OCI-LY7 (cell line): Measurements from ENCODE around the gene PHETA1. TPM values are rescaled to one million over a fixed set of nuclear protein-coding genes. Genes with fewer than 3 reads are reported as not detected.
A peak's percentile ranks its signal among the peaks of the same experiment; 100 is the strongest.

Experiments used
- BruUV-seq: library from RNA; stranded (reverse); fragments of 400-500 nt; replicated peaks from 2 replicates; lab custom pipeline; 2021; lab: Mats Ljungman, UMichigan
- CTCF ChIA-PET: fragments of 300-600 bp; sonication (Branson Sonifier 250); formaldehyde crosslinking; loops from one replicate; lab custom pipeline; 2022; ENCODE audit warnings: antibody characterized with exemption; ENCODE audit not compliant: unreplicated experiment; lab: Charles Lee
- POLR2A ChIA-PET: fragments of 300-600 bp; sonication (Branson Sonifier 250); formaldehyde crosslinking; loops from one replicate; lab custom pipeline; 2022; ENCODE audit warnings: antibody characterized with exemption; lab: Charles Lee
- DNase-seq: peaks from one replicate; pipeline ENCODE4 v3.0.0-alpha.2; 2015; ENCODE audit warnings: low spot score
- H2AFZ ChIP-seq: fragments of 200-600 bp; sonication (generic), shearing (Covaris generic); 2 replicates; pipeline ENCODE4 v1.6.1; 2014; ENCODE audit warnings: mild to moderate bottlenecking, antibody characterized with exemption, low read length, moderate library complexity
- H3K27ac ChIP-seq: fragments of 200-600 bp; sonication (generic); 2 replicates; pipeline ENCODE4 v1.5.1; 2014; ENCODE audit warnings: mixed run types, low read depth, mild to moderate bottlenecking, moderate library complexity, low read length, inconsistent platforms; ENCODE audit not compliant: poor library complexity, severe bottlenecking
- H3K36me3 ChIP-seq: fragments of 200-600 bp; sonication (generic); 2 replicates; pipeline ENCODE4 v1.6.1; 2014; ENCODE audit warnings: mild to moderate bottlenecking, antibody characterized with exemption, low read length, moderate library complexity, mixed read lengths; ENCODE audit not compliant: insufficient read depth
- H3K4me1 ChIP-seq: fragments of 200-600 bp; sonication (generic); 2 replicates; pipeline ENCODE4 v1.5.1; 2014; ENCODE audit warnings: mild to moderate bottlenecking, low read length; ENCODE audit not compliant: insufficient read depth, poor library complexity, severe bottlenecking
- H3K4me2 ChIP-seq: fragments of 200-600 bp; sonication (generic); 2 replicates; pipeline ENCODE4 v1.6.1; 2014; ENCODE audit warnings: mild to moderate bottlenecking, low read length
- H3K4me3 ChIP-seq: fragments of 200-600 bp; sonication (generic); 2 replicates; pipeline ENCODE4 v1.5.1; 2014; ENCODE audit warnings: mild to moderate bottlenecking, low read depth, low read length; ENCODE audit not compliant: poor library complexity, severe bottlenecking
- H3K79me2 ChIP-seq: fragments of 200-600 bp; sonication (generic); 2 replicates; pipeline ENCODE4 v1.6.1; 2016; ENCODE audit warnings: low read depth, mild to moderate bottlenecking, low read length, moderate library complexity, mixed read lengths; ENCODE audit not compliant: insufficient read depth
- H3K9me2 ChIP-seq: fragments of 200-600 bp; sonication (generic); 2 replicates; pipeline ENCODE4 v1.6.1; 2016; ENCODE audit warnings: mild to moderate bottlenecking, low read length, mixed read lengths; ENCODE audit not compliant: insufficient read depth
- H3K9me3 ChIP-seq: fragments of 200-600 bp; sonication (generic); 2 replicates; pipeline ENCODE4 v1.6.1; 2014; ENCODE audit warnings: mild to moderate bottlenecking, mixed run types, low read length, mixed read lengths
- H4K20me1 ChIP-seq: fragments of 200-600 bp; sonication (generic); 2 replicates; pipeline ENCODE4 v1.6.1; 2014; ENCODE audit warnings: mild to moderate bottlenecking, antibody characterized with exemption, low read length, moderate library complexity, mixed read lengths; ENCODE audit not compliant: insufficient read depth
- EZH2phosphoT487 ChIP-seq: fragments of 200-600 bp; sonication (generic); IDR thresholded peaks from 2 replicates; pipeline ENCODE4 v1.6.1; 2018; ENCODE audit warnings: low read depth, borderline replicate concordance, mild to moderate bottlenecking, mixed run types, antibody characterized with exemption, low read length, moderate library complexity, mixed read lengths
- intact Hi-C: fragments of 100-400 bp; cut with micrococcal nuclease; formaldehyde crosslinking; loops from one replicate; pipeline ENCODE4 v1.10.0; 2022; ENCODE audit not compliant: unreplicated experiment
- total RNA-seq, 2 experiments: library from RNA; depleted of rRNA in 1 of 2; stranded (reverse); fragments of >200 nt in 1 of 2; shearing (Covaris generic) in 1 of 2; gene quantifications; 2 replicates each; pipeline ENCODE4 v1.2.3, GENCODE V29; 2014 to 2022
- TF ChIP-seq, protein P1 (sequence below): fragments of 200-600 bp; sonication (generic); conservative IDR thresholded peaks from 2 replicates; pipeline ENCODE4 v1.5.1; 2014; ENCODE audit warnings: mild to moderate bottlenecking, antibody characterized with exemption, low read length, moderate library complexity, mixed read lengths

The PHETA1 gene
- total RNA-seq, 2 experiments from 2014 or later = 0.73 to 2.7 TPM

DNA sequence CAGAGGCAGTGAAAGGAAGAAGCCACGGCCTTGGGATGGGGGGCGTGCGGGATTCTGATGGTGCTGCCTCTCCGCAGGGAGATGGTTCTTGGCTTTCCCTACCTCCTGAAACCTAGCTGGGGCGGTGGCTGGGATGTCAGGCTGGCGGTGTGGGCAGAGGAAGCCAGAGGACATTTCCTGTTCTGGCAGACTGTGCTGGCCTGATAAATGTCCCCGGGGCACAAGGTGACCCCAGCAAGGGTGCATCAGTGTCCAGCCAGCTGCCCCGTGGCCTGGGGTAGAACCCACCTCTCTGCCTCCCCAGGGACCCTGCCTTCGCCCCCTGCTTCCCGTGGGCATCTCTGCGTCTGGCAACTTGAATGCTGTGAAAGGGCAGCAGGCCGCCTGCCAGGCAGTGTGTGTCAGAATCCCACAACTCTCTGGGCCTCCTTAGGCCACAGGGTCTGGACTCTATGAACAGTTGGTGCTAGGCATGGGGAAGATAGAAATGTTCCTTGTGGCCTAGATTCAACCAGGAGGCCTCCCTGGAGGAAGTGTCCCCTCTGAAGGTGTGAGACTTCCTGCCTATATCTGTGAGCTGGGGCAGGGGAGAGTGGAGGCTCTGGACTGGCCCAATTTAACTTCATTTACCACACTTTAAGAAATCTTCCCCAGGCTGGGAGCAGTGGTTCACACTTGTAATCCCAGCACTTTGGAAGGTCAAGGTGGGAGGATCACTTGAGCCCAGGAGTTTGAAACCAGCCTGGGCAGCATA, 41.7 kb upstream of the PHETA1 start:
- CTCF ChIA-PET = no interaction called here
- H3K4me1 ChIP-seq = peaks cover 58% of the 10 kb centered on the region
- H3K79me2 ChIP-seq = peaks cover 85% of the 10 kb centered on the region
- no peaks in the 10 kb centered on the region for H3K9me3 ChIP-seq
- H4K20me1 ChIP-seq = peaks cover 22% of the 10 kb centered on the region
- no peak overlapping the region for H3K4me3 ChIP-seq
- intact Hi-C loops = no loop called here
- no peak for DNase-seq
- H3K9me2 ChIP-seq = no peaks in the 10 kb centered on the region
- POLR2A ChIA-PET = no interaction called here
- no peak overlapping the region for H2AFZ ChIP-seq
- H3K4me2 ChIP-seq = peak overlapping the region; percentile 83; the same call in 1 of the 2 replicates
- TF ChIP-seq, protein P1, sequence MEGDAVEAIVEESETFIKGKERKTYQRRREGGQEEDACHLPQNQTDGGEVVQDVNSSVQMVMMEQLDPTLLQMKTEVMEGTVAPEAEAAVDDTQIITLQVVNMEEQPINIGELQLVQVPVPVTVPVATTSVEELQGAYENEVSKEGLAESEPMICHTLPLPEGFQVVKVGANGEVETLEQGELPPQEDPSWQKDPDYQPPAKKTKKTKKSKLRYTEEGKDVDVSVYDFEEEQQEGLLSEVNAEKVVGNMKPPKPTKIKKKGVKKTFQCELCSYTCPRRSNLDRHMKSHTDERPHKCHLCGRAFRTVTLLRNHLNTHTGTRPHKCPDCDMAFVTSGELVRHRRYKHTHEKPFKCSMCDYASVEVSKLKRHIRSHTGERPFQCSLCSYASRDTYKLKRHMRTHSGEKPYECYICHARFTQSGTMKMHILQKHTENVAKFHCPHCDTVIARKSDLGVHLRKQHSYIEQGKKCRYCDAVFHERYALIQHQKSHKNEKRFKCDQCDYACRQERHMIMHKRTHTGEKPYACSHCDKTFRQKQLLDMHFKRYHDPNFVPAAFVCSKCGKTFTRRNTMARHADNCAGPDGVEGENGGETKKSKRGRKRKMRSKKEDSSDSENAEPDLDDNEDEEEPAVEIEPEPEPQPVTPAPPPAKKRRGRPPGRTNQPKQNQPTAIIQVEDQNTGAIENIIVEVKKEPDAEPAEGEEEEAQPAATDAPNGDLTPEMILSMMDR = no peak
- TF ChIP-seq EZH2phosphoT487 = no peak
- no peaks in the 10 kb centered on the region for H3K36me3 ChIP-seq
- BruUV-seq = no TSS peak
- H3K27ac ChIP-seq = no peak overlapping the region

DNA sequence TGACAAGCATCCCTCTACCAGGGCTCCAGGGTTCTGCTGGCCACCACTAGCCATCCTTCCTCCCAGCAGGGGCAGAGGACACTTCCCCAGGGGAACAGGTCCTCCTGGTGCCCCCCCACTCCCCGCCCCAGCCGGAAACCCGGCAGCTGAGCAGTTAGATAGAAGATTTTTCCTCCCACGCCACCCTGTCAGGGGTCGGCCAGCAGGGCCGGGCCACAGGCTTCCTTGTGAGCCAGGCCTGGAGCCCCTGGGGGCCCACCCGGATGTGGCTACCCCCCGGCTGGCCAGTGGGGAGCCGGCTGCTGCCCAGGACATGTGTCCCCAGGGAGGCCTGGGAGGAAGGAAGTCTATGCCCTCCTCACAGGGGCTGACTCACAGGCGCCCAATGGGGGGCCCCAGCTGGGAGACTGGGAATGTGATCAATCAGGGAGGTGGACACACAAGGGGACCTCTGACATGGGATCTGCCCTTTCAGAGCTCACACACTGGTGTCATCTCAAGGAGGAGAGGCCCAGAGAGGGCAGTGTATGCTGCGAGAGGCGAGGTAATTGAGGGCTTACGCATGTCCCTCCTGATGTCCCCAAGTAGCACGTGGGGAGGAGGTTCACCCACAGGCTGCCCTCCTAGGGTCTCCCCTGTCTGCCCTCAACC, 41.0 kb upstream of the PHETA1 start:
- no peak for TF ChIP-seq EZH2phosphoT487
- TF ChIP-seq, protein P1 = no peak
- Histone ChIP-seq H2AFZ (no peak overlapping the region), H3K36me3 (no peaks in the 10 kb centered on the region), H3K79me2 (peaks cover 81% of the 10 kb centered on the region), H3K4me3 (peak overlapping the region; percentile 93), H3K4me2 (peak overlapping the region; percentile 83), H3K9me2 (no peaks in the 10 kb centered on the region), H3K9me3 (no peaks in the 10 kb centered on the region), H3K27ac (peak overlapping the region; percentile 12), H3K4me1 (peaks cover 60% of the 10 kb centered on the region), H4K20me1 (peaks cover 22% of the 10 kb centered on the region)
- intact Hi-C loops = loop anchor here (5.0 to 10.0 kb wide), 3 partner anchors 187 to 355 kb away; partner anchors contain the start of genes ACAD10, ALDH2, ATXN2 and BRAP
- CTCF ChIA-PET = no interaction called here
- BruUV-seq = no TSS peak
- POLR2A ChIA-PET = interaction anchor here (1.4 kb wide), 1 partner anchor 40 kb away, joined by 4 read pairs; no protein-coding TSS in a partner anchor
- peak; percentile 37 for DNase-seq
